Gastroesophageal sphincter (tissue), 3 donors: ENCODE results near the gene WDR53.

Experiments used
- EP300 ChIP-seq: sonication (generic); formaldehyde crosslinking; IDR thresholded peaks from one replicate; pipeline ENCODE4 v1.6.1; 2017; ENCODE audit warnings: antibody characterized with exemption, mild to moderate bottlenecking
- POLR2A ChIP-seq, 2 donors: fragments of 450-650 bp; IDR thresholded peaks; one replicate each; pipeline ENCODE4 v1.6.1; 2017; ENCODE audit warnings: antibody characterized with exemption in 2 of 2, mild to moderate bottlenecking in 2 of 2, moderate library complexity in 1 of 2
- POLR2AphosphoS5 ChIP-seq: sonication (generic); formaldehyde crosslinking; IDR thresholded peaks from one replicate; pipeline ENCODE4 v1.6.1; 2017; ENCODE audit warnings: antibody characterized with exemption
- TF ChIP-seq, protein P1 (sequence below), 4 experiments: fragments of 200-600 bp in 2 of 4; fragments of 450-650 bp in 2 of 4; sonication (generic) in 1 of 4; IDR thresholded peaks; one replicate each; pipeline ENCODE4 v1.5.1; 2017 to 2019; ENCODE audit warnings: antibody characterized with exemption in 4 of 4, mild to moderate bottlenecking in 2 of 4, moderate library complexity in 2 of 4

DNA sequence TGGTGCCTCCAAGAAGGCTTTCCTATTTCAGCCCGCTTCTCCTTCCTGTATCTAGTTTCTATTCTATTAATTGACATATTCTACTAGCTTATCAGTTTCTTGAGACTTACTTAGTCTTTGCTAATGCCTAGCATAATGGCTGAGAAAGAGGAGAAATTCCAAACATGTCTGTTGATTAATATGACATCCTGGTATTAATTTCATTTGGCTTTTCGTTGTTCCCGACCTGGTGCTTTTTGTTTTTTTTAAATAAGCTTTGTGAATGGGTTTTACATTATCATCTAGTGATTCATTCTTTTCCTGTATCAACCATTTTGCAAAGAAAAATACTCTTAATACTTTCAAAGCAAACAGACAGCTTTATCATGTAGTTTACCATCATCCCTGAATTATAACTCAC lies 13.1 kb downstream of the WDR53 start:
- TF ChIP-seq, protein P1, sequence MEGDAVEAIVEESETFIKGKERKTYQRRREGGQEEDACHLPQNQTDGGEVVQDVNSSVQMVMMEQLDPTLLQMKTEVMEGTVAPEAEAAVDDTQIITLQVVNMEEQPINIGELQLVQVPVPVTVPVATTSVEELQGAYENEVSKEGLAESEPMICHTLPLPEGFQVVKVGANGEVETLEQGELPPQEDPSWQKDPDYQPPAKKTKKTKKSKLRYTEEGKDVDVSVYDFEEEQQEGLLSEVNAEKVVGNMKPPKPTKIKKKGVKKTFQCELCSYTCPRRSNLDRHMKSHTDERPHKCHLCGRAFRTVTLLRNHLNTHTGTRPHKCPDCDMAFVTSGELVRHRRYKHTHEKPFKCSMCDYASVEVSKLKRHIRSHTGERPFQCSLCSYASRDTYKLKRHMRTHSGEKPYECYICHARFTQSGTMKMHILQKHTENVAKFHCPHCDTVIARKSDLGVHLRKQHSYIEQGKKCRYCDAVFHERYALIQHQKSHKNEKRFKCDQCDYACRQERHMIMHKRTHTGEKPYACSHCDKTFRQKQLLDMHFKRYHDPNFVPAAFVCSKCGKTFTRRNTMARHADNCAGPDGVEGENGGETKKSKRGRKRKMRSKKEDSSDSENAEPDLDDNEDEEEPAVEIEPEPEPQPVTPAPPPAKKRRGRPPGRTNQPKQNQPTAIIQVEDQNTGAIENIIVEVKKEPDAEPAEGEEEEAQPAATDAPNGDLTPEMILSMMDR (IDR thresholded peaks at IDR 0.05): no peak
- TF ChIP-seq POLR2A (IDR thresholded peaks at IDR 0.05) (no peak), EP300 (no peak), POLR2AphosphoS5 (no peak)
